Left ventricle myocardium inferior (tissue), 1 donor: ENCODE results near the gene PPP1R14B. TPM values are rescaled to one million over a fixed set of nuclear protein-coding genes. Genes with fewer than 3 reads are reported as not detected.

ENCODE experiments used
- DNase-seq: peaks from one replicate; pipeline ENCODE4 v3.0.0-alpha.2; 2020
- H3K27ac ChIP-seq: fragments of 200-600 bp; replicated peaks from 2 replicates; pipeline ENCODE4 v1.8.0; 2021
- H3K27me3 ChIP-seq: fragments of 200-600 bp; 2 replicates; pipeline ENCODE4 v1.8.0; 2021; ENCODE audit warnings: low read depth
- H3K36me3 ChIP-seq: fragments of 200-600 bp; 2 replicates; pipeline ENCODE4 v1.8.0; 2021
- H3K4me1 ChIP-seq: fragments of 200-600 bp; 2 replicates; pipeline ENCODE4 v1.8.0; 2021
- H3K4me3 ChIP-seq: fragments of 200-600 bp; 2 replicates; pipeline ENCODE4 v1.8.0; 2021; ENCODE audit warnings: mild to moderate bottlenecking, moderate library complexity
- H3K9me3 ChIP-seq: fragments of 200-600 bp; replicated peaks from 2 replicates; pipeline ENCODE4 v1.8.0; 2021
- CTCF ChIP-seq: fragments of 200-600 bp; IDR thresholded peaks from 2 replicates; pipeline ENCODE4 v1.8.0; 2021; ENCODE audit warnings: antibody characterized with exemption, mild to moderate bottlenecking, borderline replicate concordance
- intact Hi-C: fragments of 100-400 bp; cut with micrococcal nuclease; formaldehyde crosslinking; loops from one replicate; pipeline ENCODE4 v1.11.0; 2022
- total RNA-seq: library from RNA; stranded (reverse); fragmentation: NEBNext Ultra II Directional; extraction: Animal tissue kit (Norgen Biotek cat#: 25700); gene quantifications from one replicate; pipeline ENCODE4 v1.2.1, GENCODE V29; 2021
- donor health status: DM: no; HTN: yes; CAD: no; lungs with severe emphysema.

Gene PPP1R14B
- total RNA-seq, 1 donor from 2014 or later = 102 TPM

- peak overlapping the region; percentile 100 for H3K27ac ChIP-seq
- no peaks in the 10 kb centered on the region for H3K27me3 ChIP-seq
- no peak for TF ChIP-seq CTCF
- peak overlapping the region; percentile 84 for H3K4me3 ChIP-seq
- no peak for DNase-seq
- H3K4me1 ChIP-seq = peaks cover 70% of the 10 kb centered on the region
- H3K9me3 ChIP-seq = no peaks in the 10 kb centered on the region
- H3K36me3 ChIP-seq = peaks cover 21% of the 10 kb centered on the region
- intact Hi-C loops = no loop called here
Measured at GRCh38 chr11:64243236-64243854, 3.4 kb downstream of the PPP1R14B start.

GRCh38 chr11:64241491-64242374 lies 5.0 kb downstream of the PPP1R14B start:
- Histone ChIP-seq H3K4me3 (peak overlapping the region; percentile 84), H3K9me3 (no peaks in the 10 kb centered on the region), H3K4me1 (peaks cover 64% of the 10 kb centered on the region), H3K27ac (peak overlapping the region; percentile 100), H3K27me3 (no peaks in the 10 kb centered on the region), H3K36me3 (peaks cover 34% of the 10 kb centered on the region)
- peak; percentile 51 for DNase-seq
- TF ChIP-seq CTCF = peak; percentile 7
- intact Hi-C loops = no loop called here

GRCh38 chr11:64241241-64241490 lies 5.6 kb downstream of the PPP1R14B start:
- H3K36me3 ChIP-seq = peaks cover 34% of the 10 kb centered on the region
- peak overlapping the region; percentile 84 for H3K4me3 ChIP-seq
- intact Hi-C loops = no loop called here
- DNase-seq = peak; percentile 100
- H3K9me3 ChIP-seq = no peaks in the 10 kb centered on the region
- H3K4me1 ChIP-seq = peaks cover 68% of the 10 kb centered on the region
- H3K27me3 ChIP-seq = no peaks in the 10 kb centered on the region
- peak overlapping the region; percentile 100 for H3K27ac ChIP-seq
- TF ChIP-seq CTCF = no peak

DNA sequence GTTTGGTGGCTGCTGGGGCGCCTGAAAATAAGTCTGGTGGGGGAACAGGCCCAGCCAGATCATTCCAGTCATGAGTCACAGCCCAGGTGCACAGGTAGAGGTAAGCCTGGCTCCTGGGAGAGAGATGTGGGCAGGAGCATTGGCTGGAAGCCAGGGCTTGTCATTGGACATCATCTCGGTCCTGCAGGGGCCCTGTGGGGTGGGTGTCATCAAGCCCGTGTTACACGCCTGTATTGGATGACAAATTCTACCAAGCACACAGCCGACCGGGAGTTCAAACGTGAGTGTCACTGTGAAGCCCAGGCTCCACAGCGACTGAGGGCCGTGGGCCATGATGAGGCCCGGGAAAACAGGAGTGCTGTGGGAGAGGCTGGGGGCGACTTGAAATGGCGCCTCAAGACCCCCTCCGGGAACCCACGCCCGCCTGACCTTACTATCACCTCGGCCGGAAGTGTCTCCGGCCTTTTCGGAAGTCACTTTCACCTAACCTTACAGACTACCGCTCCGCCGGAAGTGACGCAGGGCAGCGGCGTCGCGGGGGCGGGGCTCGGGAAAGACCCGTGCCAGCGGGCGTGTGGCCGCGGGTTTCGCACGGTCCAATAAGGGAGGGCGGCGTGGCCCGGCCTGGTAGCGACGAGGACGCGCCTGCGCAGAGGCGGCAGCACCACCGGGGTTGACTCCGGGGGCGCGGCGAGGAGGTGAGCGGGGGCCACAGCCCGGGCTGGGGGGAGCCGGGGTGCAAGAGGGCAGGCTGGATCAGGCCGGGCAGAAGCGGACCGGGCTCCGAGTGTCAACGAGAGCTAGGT lies 6.1 kb downstream of the PPP1R14B start, which contains the start of gene FKBP2:
FKBP2 (plus strand) TSS at position 661 of the 806 bp plus-strand sequence. CDS start 1,293 bp downstream, outside the sequence.
- Histone ChIP-seq H3K4me1 (peaks cover 68% of the 10 kb centered on the region), H3K9me3 (no peaks in the 10 kb centered on the region), H3K36me3 (peaks cover 34% of the 10 kb centered on the region), H3K27ac (peak within 1 kb of the TSS; percentile 100), H3K4me3 (peak within 1 kb of the TSS; percentile 84), H3K27me3 (no peaks in the 10 kb centered on the region)
- intact Hi-C loops = no loop called here
- DNase-seq = peak; percentile 97
- no peak for TF ChIP-seq CTCF

GRCh38 chr11:64239662-64240434 lies 6.9 kb downstream of the PPP1R14B start:
- peaks cover 34% of the 10 kb centered on the region for H3K36me3 ChIP-seq
- DNase-seq = no peak

More at GRCh38 chr11:64239662-64240434, 6.9 kb downstream of the PPP1R14B start:
- TF ChIP-seq CTCF = no peak
- Histone ChIP-seq H3K4me3 (peak overlapping the region; percentile 84), H3K9me3 (no peaks in the 10 kb centered on the region), H3K27ac (peak overlapping the region; percentile 100), H3K4me1 (peaks cover 68% of the 10 kb centered on the region), H3K27me3 (no peaks in the 10 kb centered on the region)
- intact Hi-C loops = no loop called here
